Measurements from ENCODE around the gene TBC1D24. TPM values are rescaled to one million over a fixed set of nuclear protein-coding genes. Genes with fewer than 3 reads are reported as not detected.

Gene TBC1D24
- total RNA-seq, 1 donor from 2014 or later: 8.3 TPM

DNA sequence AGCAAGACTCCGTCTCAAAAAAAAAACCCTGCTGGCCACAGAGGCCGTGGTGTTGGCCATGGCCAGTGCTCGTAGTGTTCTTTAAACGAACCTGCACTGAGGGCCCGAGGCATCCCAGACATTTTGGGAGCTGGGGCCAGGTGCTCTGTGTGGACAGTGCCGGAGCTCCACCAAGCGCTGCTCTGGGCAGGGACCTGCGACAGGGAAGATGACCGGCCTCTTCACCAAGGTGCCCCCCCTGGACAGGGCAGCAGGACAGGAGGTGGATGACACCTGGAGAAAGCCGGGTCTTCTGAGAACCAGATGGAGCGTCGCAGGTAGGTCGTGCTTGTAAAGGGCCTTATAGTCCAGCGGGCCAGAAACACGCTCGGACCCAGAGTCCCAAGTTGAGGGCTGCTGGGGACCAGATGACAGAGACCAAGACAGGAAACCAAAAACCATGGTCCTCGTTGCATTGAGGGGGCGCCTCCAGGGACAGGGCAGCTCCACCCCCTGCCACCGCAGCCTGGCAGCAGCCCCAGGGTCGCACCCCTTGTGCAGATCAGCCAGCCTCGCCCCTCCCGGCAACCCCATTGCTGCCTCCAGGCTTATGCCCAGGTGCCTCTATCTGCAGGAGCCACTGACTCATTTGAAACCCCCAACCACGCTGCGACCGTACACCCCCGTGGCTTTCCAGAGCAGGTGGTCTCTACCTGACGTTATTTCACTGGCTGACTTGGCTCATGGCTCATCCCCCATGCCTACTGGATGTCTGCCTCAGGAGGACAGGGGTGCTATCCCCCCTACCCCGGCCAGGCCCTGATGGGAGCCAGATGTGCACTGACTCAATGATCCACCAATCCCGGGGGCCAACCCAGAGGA is 8.0 kb upstream of the TBC1D24 start:
- DNase-seq (ENCODE audit: low spot score): no peak
- intact Hi-C loops (cut with DNase I): no loop called here

DNA sequence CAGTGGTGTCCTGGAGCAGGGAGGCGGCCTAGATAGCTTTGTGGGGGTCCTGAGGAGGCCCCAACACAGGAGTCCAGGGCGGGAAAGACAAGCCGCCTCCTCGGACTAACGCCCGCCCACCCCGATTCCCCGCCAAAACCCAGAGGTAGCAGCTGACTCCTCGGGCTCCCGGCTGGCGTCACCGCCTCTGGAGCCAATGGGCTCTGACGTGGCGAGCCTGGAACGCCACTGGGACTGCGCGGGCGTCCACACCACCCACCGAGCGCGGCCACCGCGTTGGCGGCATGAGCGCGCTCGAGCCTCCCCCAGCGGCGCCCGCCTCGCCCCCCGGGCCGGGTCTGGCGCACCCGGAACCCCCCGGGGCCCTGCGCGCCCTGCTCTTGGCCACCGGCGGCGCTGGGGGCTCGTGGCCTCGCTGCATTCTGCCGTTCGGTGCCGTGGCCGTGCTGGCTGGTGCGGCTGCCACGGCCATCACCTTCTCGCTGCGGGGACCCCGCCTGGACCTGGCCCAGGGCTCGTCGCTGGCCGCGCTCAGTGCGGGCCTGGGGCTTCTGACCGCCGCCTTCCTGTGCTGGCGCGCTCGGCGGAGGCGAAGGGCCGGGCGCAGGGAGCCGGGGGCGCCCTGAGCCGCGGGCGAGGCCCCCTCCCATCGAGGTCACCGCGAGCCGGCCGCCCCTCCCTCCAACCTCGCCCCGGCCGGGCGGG is 7.2 kb upstream of the TBC1D24 start:
- intact Hi-C loops (cut with DNase I): no loop called here
- peak; percentile 85 for DNase-seq (ENCODE audit: low spot score)

DNA sequence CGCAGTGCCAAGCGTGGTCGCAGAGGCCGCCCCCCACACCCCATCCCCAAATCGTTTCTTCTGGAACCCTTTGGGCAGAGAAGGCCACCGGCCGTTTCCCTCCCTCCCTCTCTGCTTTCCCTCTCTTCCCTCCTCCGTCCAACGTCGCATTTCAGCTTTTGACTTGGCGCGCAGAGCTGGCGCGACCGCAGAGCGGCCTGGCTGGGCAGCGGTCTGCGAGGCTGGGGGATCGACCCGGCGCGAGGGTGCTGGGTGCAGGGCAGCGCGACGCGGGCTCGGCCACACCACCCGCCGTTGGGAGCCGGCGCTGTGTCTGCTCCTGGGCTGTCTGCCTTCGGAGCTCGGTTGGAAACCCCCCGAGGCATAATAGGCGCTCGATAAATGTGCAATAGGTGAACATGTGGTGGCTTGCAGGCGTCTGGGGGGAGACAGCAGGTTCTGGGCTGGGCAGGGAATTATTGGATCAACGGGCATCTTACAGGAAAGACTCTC is 6.6 kb upstream of the TBC1D24 start:
- DNase-seq (ENCODE audit: low spot score): no peak
- intact Hi-C loops (cut with DNase I): no loop called here

- no peak for DNase-seq (ENCODE audit: low spot score)
- intact Hi-C loops (cut with DNase I): no loop called here
Measured at GRCh38 chr16:2468725-2469398, 6.1 kb upstream of the TBC1D24 start.

GRCh38 chr16:2469399-2470233 is 5.3 kb upstream of the TBC1D24 start:
- intact Hi-C loops (cut with DNase I): no loop called here

DNA sequence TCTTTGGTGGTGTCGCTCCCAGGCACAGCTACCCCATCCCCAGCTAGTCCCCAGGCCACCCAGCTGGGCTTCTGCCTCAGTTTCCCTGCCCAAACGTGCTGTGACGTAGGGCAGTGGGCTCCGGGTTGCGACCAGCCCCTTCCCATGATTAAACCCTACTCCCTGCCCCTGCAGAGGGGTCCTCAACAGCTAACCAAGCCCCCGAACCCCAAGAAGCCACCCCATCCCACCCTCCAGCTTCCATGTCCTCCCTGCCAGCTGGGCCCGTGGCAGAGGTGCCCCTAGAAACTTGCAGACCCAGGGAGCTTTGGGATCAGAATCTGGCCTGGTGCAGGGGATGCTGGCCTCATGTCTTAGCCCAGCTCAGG is 4.7 kb upstream of the TBC1D24 start:
- no peak for DNase-seq (ENCODE audit: low spot score)
- intact Hi-C loops (cut with DNase I): no loop called here

More at GRCh38 chr16:2469399-2470233, 5.3 kb upstream of the TBC1D24 start:
- no peak for DNase-seq (ENCODE audit: low spot score)

DNA sequence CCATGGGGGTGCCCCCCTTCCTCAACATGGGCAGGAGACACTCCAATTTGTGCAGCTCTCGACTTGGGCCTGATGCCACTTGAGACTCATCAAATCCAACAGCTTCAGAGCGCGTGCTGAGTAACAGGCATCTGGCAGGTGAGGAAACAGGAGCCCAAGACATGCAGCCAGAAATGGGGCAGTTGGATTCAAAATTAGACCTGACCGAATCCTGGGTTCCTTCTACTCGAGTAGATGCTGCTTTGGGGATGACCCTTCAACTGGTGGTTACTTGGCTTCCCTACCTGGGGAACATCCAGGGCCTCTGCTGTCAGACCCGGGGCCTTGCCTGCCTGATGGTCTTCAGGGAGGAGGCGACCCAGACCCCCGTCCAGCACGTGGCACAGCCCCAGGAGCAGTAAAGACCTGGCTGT is 4.3 kb upstream of the TBC1D24 start:
- DNase-seq (ENCODE audit: low spot score): no peak
- intact Hi-C loops (cut with DNase I): no loop called here

GRCh38 chr16:2471016-2471652 is 3.8 kb upstream of the TBC1D24 start, which contains the start of gene NTN3:
NTN3 (plus strand) TSS chr16:2471297; CDS start chr16:2471702, 405 bp downstream.
- intact Hi-C loops (cut with DNase I): no loop called here
- DNase-seq (ENCODE audit: low spot score): no peak

GRCh38 chr16:2471653-2472487 is 3.1 kb upstream of the TBC1D24 start:
- intact Hi-C loops (cut with DNase I): no loop called here
- DNase-seq (ENCODE audit: low spot score): no peak

- DNase-seq (ENCODE audit: low spot score): no peak
- intact Hi-C loops (cut with DNase I): no loop called here
Measured at GRCh38 chr16:2472488-2472864, 2.5 kb upstream of the TBC1D24 start.

- intact Hi-C loops (cut with DNase I): no loop called here
- no peak for DNase-seq (ENCODE audit: low spot score)
Measured at GRCh38 chr16:2472885-2473445, 2.0 kb upstream of the TBC1D24 start.

GRCh38 chr16:2473446-2473926 is 1.4 kb upstream of the TBC1D24 start:
- intact Hi-C loops (cut with DNase I): no loop called here
- DNase-seq (ENCODE audit: low spot score): no peak

DNA sequence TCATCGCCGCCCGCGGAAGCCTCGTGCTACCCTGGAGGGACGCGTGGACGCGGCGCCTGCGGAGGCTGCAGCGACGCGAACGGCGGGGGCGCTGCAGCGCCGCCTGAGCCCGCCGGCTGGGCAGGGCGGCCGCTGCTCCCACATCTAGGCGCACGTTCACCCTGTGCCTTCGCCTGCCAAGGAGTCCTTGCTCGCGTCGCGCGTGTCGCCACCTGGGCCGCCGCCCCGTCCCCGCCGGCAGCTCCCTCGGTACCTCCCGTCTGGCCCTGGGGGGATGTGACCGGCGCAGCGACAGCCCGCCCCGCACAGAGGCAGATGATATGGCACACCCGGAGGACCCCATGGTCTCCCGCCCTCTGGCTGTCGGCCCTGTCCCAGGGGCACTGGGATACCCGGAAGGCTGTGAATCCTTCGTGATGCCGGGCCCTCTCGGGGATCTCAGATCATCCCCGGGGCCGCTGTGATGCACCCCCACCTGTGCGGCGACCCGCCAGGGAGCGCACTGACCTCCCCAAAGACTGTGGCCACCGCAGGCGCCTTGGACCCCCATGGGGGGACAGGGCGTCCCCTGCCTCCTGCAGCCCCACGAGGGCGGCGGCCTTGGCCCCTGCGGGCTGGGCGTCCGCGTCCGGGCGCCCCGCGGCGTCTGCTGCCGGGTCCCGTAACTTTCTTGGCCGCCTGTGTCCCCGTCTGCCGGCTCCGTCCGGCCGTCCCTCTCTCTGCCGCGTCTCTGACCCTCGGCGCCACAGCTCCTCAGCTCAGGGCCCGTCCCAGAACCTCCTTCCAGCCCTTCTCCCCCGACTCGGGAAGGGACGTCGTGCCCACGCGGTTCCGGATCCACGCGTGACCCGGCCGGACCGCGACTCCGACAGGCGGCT is 689 bp upstream of the TBC1D24 start:
- intact Hi-C loops (cut with DNase I): no loop called here
- no peak for DNase-seq (ENCODE audit: low spot score)

GRCh38 chr16:2475413-2476344 is 752 bp downstream of the TBC1D24 start:
- DNase-seq (ENCODE audit: low spot score): no peak
- intact Hi-C loops (cut with DNase I): no loop called here

DNA sequence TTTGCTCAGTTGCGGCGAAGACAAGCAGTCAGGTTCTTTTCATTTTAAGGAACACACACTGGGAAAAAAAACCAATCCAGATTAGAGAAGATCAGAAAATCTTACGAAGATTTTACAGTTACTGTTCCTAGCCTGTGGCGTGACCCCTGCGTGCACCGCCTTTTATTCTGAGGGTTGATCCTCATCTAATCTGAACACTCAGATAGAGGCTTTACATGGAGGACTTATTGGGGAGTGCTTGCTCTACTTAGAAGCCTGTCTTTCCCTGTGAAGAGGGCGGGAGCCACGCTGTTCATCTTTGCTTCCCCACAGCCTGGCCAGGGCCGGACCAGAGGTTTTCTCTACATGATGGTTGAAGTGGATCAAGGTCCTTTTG is 1.4 kb downstream of the TBC1D24 start:
- no peak for DNase-seq (ENCODE audit: low spot score)
- intact Hi-C loops (cut with DNase I): no loop called here

GRCh38 chr16:2476741-2477140 is 1.8 kb downstream of the TBC1D24 start:
- DNase-seq (ENCODE audit: low spot score): no peak
- intact Hi-C loops (cut with DNase I): no loop called here

All from cardiac septum (tissue), 1 donor.